K562 (cell line): Measurements from ENCODE around the gene MALSU1. TPM values are rescaled to one million over a fixed set of nuclear protein-coding genes. Genes with fewer than 3 reads are reported as not detected.

Experiments used
- ARID2 ChIP-seq: fragments of 450-650 bp; IDR thresholded peaks from 2 replicates; pipeline ENCODE4 v1.6.1; 2017; ENCODE audit warnings: antibody characterized with exemption, mild to moderate bottlenecking
- CHD1 ChIP-seq: fragments of 200-600 bp; sonication (generic); IDR thresholded peaks from one replicate; pipeline ENCODE4 v1.6.1; 2012; ENCODE audit warnings: mild to moderate bottlenecking, moderate library complexity, low read length, inconsistent platforms
- EGR1 ChIP-seq: fragments of 450-650 bp; conservative IDR thresholded peaks from 2 replicates; pipeline ENCODE4 v1.6.1; 2017; ENCODE audit warnings: mild to moderate bottlenecking
- EP300 ChIP-seq: IDR thresholded peaks from 2 replicates; pipeline ENCODE4 v1.6.1; 2012; ENCODE audit warnings: low read length, improper control_type of control experiment
- ETV5 ChIP-seq: sonication (generic); formaldehyde crosslinking; IDR thresholded peaks from 2 replicates; pipeline ENCODE4 v1.4.0; 2020; ENCODE audit warnings: low read depth, mild to moderate bottlenecking, missing genetic modification reagents
- HNRNPL ChIP-seq: fragments of 200-400 bp; formaldehyde crosslinking; IDR thresholded peaks from 2 replicates; pipeline ENCODE4 v1.6.1; 2017; ENCODE audit warnings: low read depth, mild to moderate bottlenecking, low read length
- KDM2B ChIP-seq: fragments of 250-450 bp; sonication (Bioruptor Pico); IDR thresholded peaks from 2 replicates; pipeline ENCODE4 v1.8.0; 2021; ENCODE audit warnings: mild to moderate bottlenecking, moderate library complexity
- KDM4B ChIP-seq, 2 experiments: fragments of 450-650 bp in 1 of 2; sonication (generic) in 1 of 2; IDR thresholded peaks; 2 replicates each; pipeline ENCODE4 v1.6.1; 2016 to 2017; ENCODE audit warnings: borderline replicate concordance in 2 of 2, antibody characterized with exemption in 1 of 2, low read depth in 1 of 2, mild to moderate bottlenecking in 1 of 2
- MEF2A ChIP-seq: IDR thresholded peaks from 2 replicates; pipeline ENCODE4 v1.6.1; 2011; ENCODE audit warnings: low read depth, mild to moderate bottlenecking, low read length, moderate library complexity; ENCODE audit not compliant: control insufficient read depth
- MIER1 ChIP-seq: fragments of 450-650 bp; IDR thresholded peaks from 2 replicates; pipeline ENCODE4 v1.6.1; 2016; ENCODE audit warnings: antibody characterized with exemption, mild to moderate bottlenecking, low read depth
- NR1H2 ChIP-seq: sonication (generic); formaldehyde crosslinking; IDR thresholded peaks from 2 replicates; pipeline ENCODE4 v1.4.0; 2020; ENCODE audit warnings: mild to moderate bottlenecking, missing genetic modification reagents
- RBM34 ChIP-seq: fragments of 200-400 bp; formaldehyde crosslinking; IDR thresholded peaks from 2 replicates; pipeline ENCODE4 v1.6.1; 2018; ENCODE audit warnings: low read length, borderline replicate concordance; ENCODE audit not compliant: insufficient read depth
- RFX7 ChIP-seq: fragments of 250-450 bp; sonication (Bioruptor Pico); IDR thresholded peaks from 2 replicates; pipeline ENCODE4 v1.5.1; 2021; ENCODE audit warnings: mild to moderate bottlenecking
- SMARCB1 ChIP-seq: IDR thresholded peaks from 2 replicates; pipeline ENCODE4 v1.6.1; 2011; ENCODE audit warnings: improper control_type of control experiment, low read depth; ENCODE audit not compliant: insufficient read length
- TAF7 ChIP-seq: fragments of 450-650 bp; IDR thresholded peaks from 2 replicates; pipeline ENCODE4 v1.6.1; 2016; ENCODE audit warnings: missing genetic modification characterization, missing compliant biosample characterization
- TRIM24 ChIP-seq, 2 experiments: fragments of 450-650 bp; IDR thresholded peaks; 2 replicates each; pipeline ENCODE4 v1.6.1; 2016
- TSC22D4 ChIP-seq: fragments of 450-650 bp; IDR thresholded peaks from 2 replicates; pipeline ENCODE4 v1.6.1; 2016; ENCODE audit warnings: missing genetic modification characterization, missing biosample characterization, control low read depth
- ZBTB1 ChIP-seq: sonication (generic); formaldehyde crosslinking; IDR thresholded peaks from 2 replicates; pipeline ENCODE4 v1.8.1; 2023; ENCODE audit warnings: missing genetic modification reagents, low read depth, mild to moderate bottlenecking, borderline replicate concordance
- ZBTB7A ChIP-seq: IDR thresholded peaks from 2 replicates; pipeline ENCODE4 v1.6.1; 2011; ENCODE audit warnings: low read depth, mild to moderate bottlenecking, low read length, moderate library complexity, borderline replicate concordance; ENCODE audit not compliant: control insufficient read depth
- ZNF184 ChIP-seq: sonication (generic); formaldehyde crosslinking; IDR thresholded peaks from 2 replicates; pipeline ENCODE4 v1.5.0; 2020; ENCODE audit warnings: missing genetic modification reagents
- ZNF589 ChIP-seq: fragments of 200-800 bp; sonication (Bioruptor generic); IDR thresholded peaks from 2 replicates; pipeline ENCODE4 v1.6.1; 2016; ENCODE audit warnings: low read depth, missing genetic modification characterization, missing compliant biosample characterization
- ZNF79 ChIP-seq: fragments of 250-450 bp; sonication (Bioruptor Pico); IDR thresholded peaks from 2 replicates; pipeline ENCODE4 v1.4.0; 2020; ENCODE audit warnings: low read depth, mild to moderate bottlenecking, moderate library complexity
- polyA plus RNA-seq, 8 experiments: library from polyadenylated mRNA; depleted of rRNA in 4 of 8; stranded (reverse) in 5 of 8; unstranded in 3 of 8; fragments of >200 nt; fragmentation: Nextera tagmentation in 2 of 8; fragmentation: Illumina TruSeq in 1 of 8; extraction: Ambion mirVana in 2 of 8; extraction: Trizol in 1 of 8; gene quantifications; 2 replicates each; pipeline versions ENCODE4 v1.2.1 to v1.2.3, GENCODE V29; 2011 to 2014; ENCODE audit warnings: inconsistent platforms in 1 of 8, missing spikeins in 1 of 8
- total RNA-seq, 7 experiments: library from RNA; depleted of rRNA in 6 of 7; stranded (reverse); fragments of >200 nt in 6 of 7; fragmentation: Illumina TruSeq in 2 of 7; extraction: Trizol in 2 of 7; gene quantifications; 2 replicates each; pipeline versions ENCODE4 v1.2.1 to v1.2.3, GENCODE V29; 2011 to 2021; ENCODE audit warnings: low replicate concordance in 1 of 7
- TF ChIP-seq, protein P1 (sequence below): fragments of 450-650 bp; IDR thresholded peaks from 2 replicates; pipeline ENCODE4 v1.6.1; 2014; ENCODE audit warnings: low read depth, mild to moderate bottlenecking, moderate library complexity, borderline replicate concordance
- TF ChIP-seq, protein P2 (sequence below): sonication (generic); formaldehyde crosslinking; IDR thresholded peaks from 2 replicates; pipeline ENCODE4 v1.8.0; 2022; ENCODE audit warnings: mild to moderate bottlenecking, missing genetic modification reagents
- TF ChIP-seq, protein P3 (sequence below): fragments of 250-450 bp; sonication (Bioruptor Pico); IDR thresholded peaks from 2 replicates; pipeline ENCODE4 v1.9.0; 2021; ENCODE audit warnings: mild to moderate bottlenecking
- TF ChIP-seq, protein P4 (sequence below): fragments of 450-650 bp; conservative IDR thresholded peaks from 2 replicates; pipeline ENCODE4 v1.6.1; 2016; ENCODE audit warnings: missing genetic modification characterization, low read depth, mild to moderate bottlenecking, missing compliant biosample characterization, moderate library complexity

The MALSU1 gene
- total and polyA plus RNA-seq, 9 of the 15 experiments (the other 6 are each of a cell fraction or from before 2014, with no cell fraction given): 12.3 to 308 (median 81.2) TPM

DNA sequence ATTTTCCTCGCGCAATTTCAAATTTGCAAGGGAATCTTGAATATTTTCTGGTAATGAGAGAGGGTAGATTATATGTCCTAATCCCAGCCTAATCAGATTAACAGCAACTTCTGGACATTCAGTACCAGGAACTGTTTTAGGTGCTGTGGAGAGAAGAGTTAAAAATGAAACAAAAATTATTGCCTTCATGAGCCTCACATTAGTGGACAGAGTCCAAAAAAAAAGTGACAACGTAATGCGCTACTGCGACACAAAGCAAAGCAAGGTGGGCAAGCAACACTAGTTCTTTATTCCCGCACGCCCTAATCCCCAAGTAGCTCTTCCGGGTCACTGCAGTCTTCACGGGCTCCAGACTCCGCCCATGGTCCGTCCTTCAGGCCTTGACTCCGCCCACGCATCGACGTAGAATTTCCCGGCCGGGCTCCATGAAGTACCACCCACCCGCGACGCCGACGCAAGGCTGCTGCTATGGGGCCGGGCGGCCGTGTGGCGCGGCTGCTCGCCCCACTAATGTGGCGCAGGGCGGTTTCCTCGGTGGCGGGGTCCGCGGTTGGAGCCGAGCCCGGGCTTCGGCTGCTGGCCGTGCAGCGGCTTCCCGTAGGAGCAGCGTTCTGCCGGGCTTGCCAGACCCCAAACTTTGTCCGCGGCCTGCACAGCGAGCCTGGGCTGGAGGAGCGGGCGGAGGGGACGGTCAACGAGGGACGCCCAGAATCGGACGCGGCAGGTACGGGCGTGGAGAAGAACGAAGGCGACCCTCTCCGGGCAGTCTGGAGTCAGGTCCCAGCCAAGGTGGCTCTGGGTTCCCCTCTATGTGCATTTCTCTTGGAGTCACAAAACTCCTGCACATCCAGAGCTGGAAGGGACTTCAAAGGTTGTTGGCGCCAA, at the start of gene MALSU1 (continued):
- TF ChIP-seq TAF7 (peak; percentile 47; the same call in 1 of the 2 replicates), ZBTB7A (peak; percentile 41; the same call in 1 of the 2 replicates), RFX7 (CRISPR knock-in tag) (no peak), SMARCB1 (no peak), TRIM24 (IDR thresholded peaks at IDR 0.05) (no peak), RBM34 (no peak), ZNF589 (CRISPR knock-in tag) (no peak), EP300 (no peak), KDM4B (IDR thresholded peaks at IDR 0.05; ENCODE audit: borderline replicate concordance in 2 of 2, low read depth in 1 of 2) (peak in 1 of 2 experiments; percentile 31; a peak in 1 of 4 replicates), TSC22D4 (tag) (no peak), MIER1 (no peak), ARID2 (no peak), ZNF184 (CRISPR knock-in tag) (no peak), ZBTB1 (peak; percentile 84), EGR1 (peak; percentile 94), CHD1 (peak; percentile 69), NR1H2 (no peak), KDM2B (CRISPR knock-in tag) (no peak), MEF2A (no peak), ETV5 (no peak), ZNF79 (no peak), HNRNPL (no peak)
- TF ChIP-seq, protein P1, sequence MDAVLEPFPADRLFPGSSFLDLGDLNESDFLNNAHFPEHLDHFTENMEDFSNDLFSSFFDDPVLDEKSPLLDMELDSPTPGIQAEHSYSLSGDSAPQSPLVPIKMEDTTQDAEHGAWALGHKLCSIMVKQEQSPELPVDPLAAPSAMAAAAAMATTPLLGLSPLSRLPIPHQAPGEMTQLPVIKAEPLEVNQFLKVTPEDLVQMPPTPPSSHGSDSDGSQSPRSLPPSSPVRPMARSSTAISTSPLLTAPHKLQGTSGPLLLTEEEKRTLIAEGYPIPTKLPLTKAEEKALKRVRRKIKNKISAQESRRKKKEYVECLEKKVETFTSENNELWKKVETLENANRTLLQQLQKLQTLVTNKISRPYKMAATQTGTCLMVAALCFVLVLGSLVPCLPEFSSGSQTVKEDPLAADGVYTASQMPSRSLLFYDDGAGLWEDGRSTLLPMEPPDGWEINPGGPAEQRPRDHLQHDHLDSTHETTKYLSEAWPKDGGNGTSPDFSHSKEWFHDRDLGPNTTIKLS: peak; percentile 64; the same call in 1 of the 2 replicates
- TF ChIP-seq, protein P2, sequence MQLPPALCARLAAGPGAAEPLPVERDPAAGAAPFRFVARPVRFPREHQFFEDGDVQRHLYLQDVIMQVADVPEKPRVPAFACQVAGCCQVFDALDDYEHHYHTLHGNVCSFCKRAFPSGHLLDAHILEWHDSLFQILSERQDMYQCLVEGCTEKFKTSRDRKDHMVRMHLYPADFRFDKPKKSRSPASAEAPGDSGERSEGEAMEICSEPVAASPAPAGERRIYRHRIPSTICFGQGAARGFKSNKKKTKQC (CRISPR knock-in tag): peak; percentile 79; the same call in 1 of the 2 replicates
- TF ChIP-seq, protein P3, sequence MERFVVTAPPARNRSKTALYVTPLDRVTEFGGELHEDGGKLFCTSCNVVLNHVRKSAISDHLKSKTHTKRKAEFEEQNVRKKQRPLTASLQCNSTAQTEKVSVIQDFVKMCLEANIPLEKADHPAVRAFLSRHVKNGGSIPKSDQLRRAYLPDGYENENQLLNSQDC (CRISPR knock-in tag): no peak
- TF ChIP-seq, protein P4, sequence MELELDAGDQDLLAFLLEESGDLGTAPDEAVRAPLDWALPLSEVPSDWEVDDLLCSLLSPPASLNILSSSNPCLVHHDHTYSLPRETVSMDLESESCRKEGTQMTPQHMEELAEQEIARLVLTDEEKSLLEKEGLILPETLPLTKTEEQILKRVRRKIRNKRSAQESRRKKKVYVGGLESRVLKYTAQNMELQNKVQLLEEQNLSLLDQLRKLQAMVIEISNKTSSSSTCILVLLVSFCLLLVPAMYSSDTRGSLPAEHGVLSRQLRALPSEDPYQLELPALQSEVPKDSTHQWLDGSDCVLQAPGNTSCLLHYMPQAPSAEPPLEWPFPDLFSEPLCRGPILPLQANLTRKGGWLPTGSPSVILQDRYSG: peak; percentile 78
